ENCODE measurements around the gene RAPSN.

GRCh38 chr11:47488674-47489394 is 39.9 kb upstream of the RAPSN start:
- TF ChIP-seq, protein P1, sequence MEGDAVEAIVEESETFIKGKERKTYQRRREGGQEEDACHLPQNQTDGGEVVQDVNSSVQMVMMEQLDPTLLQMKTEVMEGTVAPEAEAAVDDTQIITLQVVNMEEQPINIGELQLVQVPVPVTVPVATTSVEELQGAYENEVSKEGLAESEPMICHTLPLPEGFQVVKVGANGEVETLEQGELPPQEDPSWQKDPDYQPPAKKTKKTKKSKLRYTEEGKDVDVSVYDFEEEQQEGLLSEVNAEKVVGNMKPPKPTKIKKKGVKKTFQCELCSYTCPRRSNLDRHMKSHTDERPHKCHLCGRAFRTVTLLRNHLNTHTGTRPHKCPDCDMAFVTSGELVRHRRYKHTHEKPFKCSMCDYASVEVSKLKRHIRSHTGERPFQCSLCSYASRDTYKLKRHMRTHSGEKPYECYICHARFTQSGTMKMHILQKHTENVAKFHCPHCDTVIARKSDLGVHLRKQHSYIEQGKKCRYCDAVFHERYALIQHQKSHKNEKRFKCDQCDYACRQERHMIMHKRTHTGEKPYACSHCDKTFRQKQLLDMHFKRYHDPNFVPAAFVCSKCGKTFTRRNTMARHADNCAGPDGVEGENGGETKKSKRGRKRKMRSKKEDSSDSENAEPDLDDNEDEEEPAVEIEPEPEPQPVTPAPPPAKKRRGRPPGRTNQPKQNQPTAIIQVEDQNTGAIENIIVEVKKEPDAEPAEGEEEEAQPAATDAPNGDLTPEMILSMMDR (IDR thresholded peaks at IDR 0.05), result no peak
- TF ChIP-seq EP300 (IDR thresholded peaks at IDR 0.05), result no peak

Data from upper lobe of left lung (tissue), 4 donors.